PC-9 (cell line): ENCODE measurements around the gene PARG.
"Not testable (repeated sequence)": the region's sequence is repeated elsewhere in the genome, so short reads cannot be mapped to it uniquely, and the experiment has no call there.

Experiments
- CTCF ChIP-seq: fragments of 200-600 bp; sonication (generic); conservative IDR thresholded peaks from 2 replicates; pipeline ENCODE4 v1.6.1; 2017; ENCODE audit warnings: mixed run types, antibody characterized with exemption, mild to moderate bottlenecking, moderate library complexity
- EZH2 ChIP-seq: fragments of 200-600 bp; sonication (generic); IDR thresholded peaks from 2 replicates; pipeline ENCODE4 v1.8.0; 2017; ENCODE audit warnings: antibody characterized with exemption, low read depth

DNA sequence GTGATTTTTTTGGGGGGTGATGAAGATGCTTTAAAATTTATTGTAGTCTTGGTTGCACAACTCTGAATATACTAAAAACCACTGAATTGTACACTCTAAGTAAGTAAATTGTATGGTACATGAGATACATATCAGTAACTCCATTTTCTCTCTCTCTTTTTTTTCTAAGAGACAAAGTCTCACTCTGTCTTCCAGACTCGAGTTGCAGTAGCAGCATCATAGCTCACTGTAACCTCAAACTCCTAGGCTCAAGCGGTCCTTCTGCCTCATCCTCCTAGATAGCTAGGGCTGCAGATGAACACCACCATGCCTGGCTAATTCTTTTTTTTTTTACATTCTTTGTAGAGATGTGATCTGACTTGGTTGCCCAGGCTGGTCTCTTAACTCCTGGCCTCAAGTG is 6.9 kb upstream of the PARG start:
- not testable (repeated sequence) for TF ChIP-seq EZH2, CTCF
